SH-SY5Y (cell line): ENCODE results near the gene HSBP1.

Source experiments
- GATA2 ChIP-seq: IDR thresholded peaks from 2 replicates; pipeline ENCODE4 v1.6.1; 2011; ENCODE audit warnings: mild to moderate bottlenecking, low read depth, low read length
- GATA3 ChIP-seq: IDR thresholded peaks from 2 replicates; pipeline ENCODE4 v1.6.1; 2011; ENCODE audit warnings: low read depth, mild to moderate bottlenecking, low read length, moderate library complexity

DNA sequence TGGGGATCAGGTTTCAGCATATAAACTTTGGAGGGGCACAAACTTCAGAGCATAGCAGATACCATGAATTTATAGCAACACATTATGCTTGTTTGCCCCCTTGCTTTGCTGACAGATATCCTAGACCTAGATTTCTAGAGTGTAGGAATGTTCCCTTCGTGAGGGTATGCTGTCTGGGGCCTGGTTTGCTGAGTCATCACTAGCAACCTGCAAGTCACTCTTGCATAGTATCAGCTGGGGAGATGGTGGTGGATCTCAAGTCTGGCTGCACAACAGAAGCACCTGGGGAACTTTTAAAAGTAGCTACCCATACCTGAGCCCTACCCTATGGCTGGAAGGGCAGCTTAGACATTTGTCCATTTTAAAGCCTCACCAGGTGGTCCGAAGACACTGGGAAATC lies 22.3 kb upstream of the HSBP1 start:
- TF ChIP-seq GATA2: no peak
- TF ChIP-seq GATA3: no peak
